ENCODE results near the gene C6orf47.

The C6orf47 gene

DNA sequence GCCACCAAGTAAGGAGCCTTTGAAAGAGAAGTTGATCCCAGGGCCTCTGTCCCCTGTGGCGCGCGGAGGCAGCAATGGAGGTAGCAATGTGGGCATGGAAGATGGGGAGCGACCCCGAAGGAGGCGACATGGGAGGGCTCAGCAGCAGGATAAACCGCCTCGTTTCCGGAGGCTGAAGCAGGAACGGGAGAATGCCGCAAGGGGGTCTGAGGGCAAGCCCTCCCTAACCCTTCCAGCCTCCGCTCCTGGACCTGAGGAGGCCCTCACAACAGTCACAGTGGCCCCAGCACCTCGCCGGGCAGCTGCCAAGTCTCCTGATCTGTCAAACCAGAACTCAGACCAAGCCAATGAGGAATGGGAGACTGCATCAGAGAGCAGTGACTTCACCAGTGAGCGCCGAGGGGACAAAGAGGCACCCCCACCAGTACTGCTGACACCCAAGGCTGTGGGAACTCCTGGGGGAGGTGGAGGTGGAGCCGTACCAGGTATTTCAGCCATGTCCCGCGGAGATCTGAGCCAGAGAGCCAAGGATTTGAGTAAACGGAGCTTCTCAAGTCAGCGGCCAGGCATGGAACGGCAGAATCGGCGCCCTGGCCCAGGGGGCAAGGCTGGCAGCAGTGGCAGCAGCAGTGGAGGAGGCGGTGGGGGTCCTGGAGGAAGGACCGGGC, 28.2 kb downstream of the C6orf47 start:
- no peak overlapping the region for H2AFZ ChIP-seq
- H3K4me2 ChIP-seq (ENCODE audit: low read length), result no peak overlapping the region
- H3K4me3 ChIP-seq (ENCODE audit: low read depth, low read length), result no peak overlapping the region
- no peak for TF ChIP-seq CTCF (IDR thresholded peaks at IDR 0.05)
- no peaks in the 10 kb centered on the region for H3K36me3 ChIP-seq (ENCODE audit: control insufficient read depth, insufficient read depth, low read length)
- H3K27ac ChIP-seq, result no peak overlapping the region
- no peaks in the 10 kb centered on the region for H3K9me3 ChIP-seq (ENCODE audit: control insufficient read depth, low read length)
- H3K9ac ChIP-seq, result no peak overlapping the region
- peaks cover 9% of the 10 kb centered on the region for H3K79me2 ChIP-seq
- H3K4me1 ChIP-seq, result no peaks in the 10 kb centered on the region
- no peaks in the 10 kb centered on the region for H3K27me3 ChIP-seq (ENCODE audit: control insufficient read depth, insufficient read depth, low read length)

DNA sequence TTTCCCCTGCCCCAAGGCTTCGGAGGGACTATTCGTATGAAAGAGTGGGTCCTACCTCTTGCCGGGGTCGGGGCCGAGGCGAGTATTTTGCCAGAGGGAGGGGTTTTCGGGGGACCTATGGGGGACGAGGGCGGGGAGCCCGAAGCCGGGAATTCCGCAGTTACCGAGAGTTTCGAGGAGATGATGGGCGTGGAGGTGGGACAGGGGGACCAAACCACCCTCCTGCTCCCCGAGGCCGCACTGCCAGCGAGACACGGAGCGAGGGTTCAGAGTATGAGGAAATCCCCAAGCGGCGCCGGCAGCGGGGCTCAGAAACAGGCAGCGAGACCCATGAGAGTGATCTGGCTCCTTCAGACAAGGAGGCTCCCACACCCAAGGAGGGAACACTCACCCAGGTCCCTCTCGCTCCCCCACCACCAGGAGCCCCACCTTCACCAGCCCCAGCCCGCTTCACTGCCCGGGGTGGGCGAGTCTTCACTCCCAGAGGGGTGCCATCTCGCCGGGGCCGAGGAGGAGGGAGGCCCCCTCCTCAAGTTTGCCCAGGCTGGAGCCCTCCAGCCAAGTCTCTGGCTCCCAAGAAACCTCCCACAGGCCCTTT, 28.8 kb downstream of the C6orf47 start:
- Histone ChIP-seq H3K9me3 (ENCODE audit: control insufficient read depth, low read length) (no peaks in the 10 kb centered on the region), H3K4me3 (ENCODE audit: low read depth, low read length) (no peak overlapping the region), H3K36me3 (ENCODE audit: control insufficient read depth, insufficient read depth, low read length) (no peaks in the 10 kb centered on the region), H3K9ac (no peak overlapping the region), H3K27ac (no peak overlapping the region), H3K4me2 (ENCODE audit: low read length) (no peak overlapping the region), H3K79me2 (peaks cover 9% of the 10 kb centered on the region), H3K27me3 (ENCODE audit: control insufficient read depth, insufficient read depth, low read length) (no peaks in the 10 kb centered on the region), H3K4me1 (no peaks in the 10 kb centered on the region), H2AFZ (no peak overlapping the region)
- no peak for TF ChIP-seq CTCF (IDR thresholded peaks at IDR 0.05)

- no peaks in the 10 kb centered on the region for H3K4me1 ChIP-seq
- H3K36me3 ChIP-seq (ENCODE audit: control insufficient read depth, insufficient read depth, low read length), result no peaks in the 10 kb centered on the region
- no peak overlapping the region for H3K9ac ChIP-seq
- H3K27ac ChIP-seq, result no peak overlapping the region
- peaks cover 11% of the 10 kb centered on the region for H3K79me2 ChIP-seq
- H3K27me3 ChIP-seq (ENCODE audit: control insufficient read depth, insufficient read depth, low read length), result no peaks in the 10 kb centered on the region
- H2AFZ ChIP-seq, result no peak overlapping the region
- no peaks in the 10 kb centered on the region for H3K9me3 ChIP-seq (ENCODE audit: control insufficient read depth, low read length)
- no peak for TF ChIP-seq CTCF (IDR thresholded peaks at IDR 0.05)
- no peak overlapping the region for H3K4me3 ChIP-seq (ENCODE audit: low read depth, low read length)
- H3K4me2 ChIP-seq (ENCODE audit: low read length), result no peak overlapping the region
Observed at GRCh38 chr6:31631209-31631608, 29.4 kb downstream of the C6orf47 start.

DNA sequence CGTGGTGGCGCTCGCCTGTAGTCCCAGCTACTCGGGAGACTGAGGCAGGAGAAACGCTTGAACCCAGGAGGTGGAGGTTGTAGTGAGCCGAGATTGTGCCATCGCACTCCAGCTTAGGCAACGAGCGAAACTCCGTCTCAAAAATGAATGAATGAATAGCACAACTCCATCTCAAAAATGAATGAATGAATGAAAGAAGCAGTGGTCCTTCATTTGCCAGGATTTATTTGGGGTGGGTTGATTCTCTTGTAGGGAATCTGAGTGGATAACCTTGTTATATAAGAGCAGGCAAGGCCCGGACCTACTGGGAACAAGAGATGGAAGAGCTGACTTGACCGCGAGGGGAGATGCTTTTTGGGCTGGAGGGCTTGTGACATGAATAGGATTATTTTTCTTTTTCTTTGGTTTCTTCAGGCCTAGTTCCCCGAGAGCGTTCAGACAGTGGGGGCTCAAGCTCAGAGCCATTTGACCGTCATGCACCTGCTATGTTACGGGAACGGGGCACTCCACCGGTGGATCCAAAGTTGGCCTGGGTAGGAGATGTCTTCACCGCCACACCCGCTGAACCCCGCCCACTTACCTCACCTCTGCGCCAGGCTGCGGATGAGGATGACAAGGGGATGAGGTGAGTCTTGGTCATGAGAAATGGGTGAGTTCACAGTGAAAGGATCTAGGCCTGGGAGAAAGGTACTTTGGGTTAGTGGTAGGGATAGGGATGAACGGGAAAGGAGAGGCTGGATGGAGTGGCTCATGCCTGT, 30.2 kb downstream of the C6orf47 start:
- TF ChIP-seq CTCF (IDR thresholded peaks at IDR 0.05), result no peak
- H3K79me2 ChIP-seq, result peaks cover 14% of the 10 kb centered on the region
- no peak overlapping the region for H3K9ac ChIP-seq
- no peaks in the 10 kb centered on the region for H3K36me3 ChIP-seq (ENCODE audit: control insufficient read depth, insufficient read depth, low read length)
- H3K4me3 ChIP-seq (ENCODE audit: low read depth, low read length), result no peak overlapping the region
- no peaks in the 10 kb centered on the region for H3K27me3 ChIP-seq (ENCODE audit: control insufficient read depth, insufficient read depth, low read length)
- H2AFZ ChIP-seq, result no peak overlapping the region
- no peaks in the 10 kb centered on the region for H3K9me3 ChIP-seq (ENCODE audit: control insufficient read depth, low read length)
- no peaks in the 10 kb centered on the region for H3K4me1 ChIP-seq
- no peak overlapping the region for H3K27ac ChIP-seq
- H3K4me2 ChIP-seq (ENCODE audit: low read length), result no peak overlapping the region
